ENCODE measurements around the gene SART3.

DNA sequence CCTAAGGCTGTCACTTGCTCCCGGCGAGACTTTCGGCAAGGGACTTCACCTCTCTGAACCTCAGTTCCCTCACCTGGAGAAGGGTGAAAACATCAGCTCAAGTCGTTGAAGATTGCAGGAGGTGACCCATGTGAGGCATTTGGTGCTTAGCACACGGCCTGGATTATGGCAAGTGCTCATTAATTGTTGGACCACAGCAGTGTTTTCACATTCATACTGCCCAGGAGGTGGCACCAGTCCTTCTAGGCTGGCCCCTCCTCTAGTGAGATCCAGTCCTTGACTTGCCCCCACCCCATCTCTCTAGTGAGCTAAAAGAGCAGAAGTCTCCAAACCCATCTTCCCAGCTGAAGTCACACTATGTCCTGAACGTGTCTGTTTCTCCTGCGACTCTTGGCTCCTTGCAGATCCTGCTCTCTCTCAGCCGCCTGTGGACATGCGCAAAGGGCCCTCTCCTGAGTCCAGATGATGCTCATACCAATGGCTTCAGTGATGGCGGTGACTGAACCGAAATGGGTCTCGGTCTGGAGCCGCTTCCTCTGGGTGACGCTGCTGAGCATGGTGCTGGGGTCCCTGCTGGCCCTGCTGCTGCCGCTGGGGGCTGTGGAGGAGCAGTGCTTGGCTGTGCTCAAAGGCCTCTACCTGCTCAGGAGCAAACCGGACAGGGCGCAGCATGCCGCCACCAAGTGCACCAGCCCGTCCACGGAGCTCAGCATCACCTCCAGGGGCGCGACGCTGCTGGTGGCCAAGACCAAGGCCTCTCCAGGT lies 44.3 kb downstream of the SART3 start:
- no peak for TF ChIP-seq CTCF (IDR thresholded peaks at IDR 0.05)
- TF ChIP-seq POLR2AphosphoS5 (IDR thresholded peaks at IDR 0.05), result no peak
- TF ChIP-seq POLR2A (IDR thresholded peaks at IDR 0.05), result no peak
